Activated CD4-positive, alpha-beta T cell treated with anti-CD3 and anti-CD28 coated beads for 36 hours (primary cell): ENCODE results near the gene PAX5. TPM values are rescaled to one million over a fixed set of nuclear protein-coding genes. Genes with fewer than 3 reads are reported as not detected.

ENCODE experiments used
- ATAC-seq: fragments of 200-7000 bp; cut with Tn5 transposase; one replicate; pipeline ENCODE4 v1.10.0; 2021; ENCODE audit warnings: mild to moderate bottlenecking, moderate library complexity
- CTCF ChIA-PET: fragments of 350-600 bp; sonication (Branson Sonifier 250); formaldehyde crosslinking; loops from one replicate; lab custom pipeline; 2021; ENCODE audit warnings: antibody characterized with exemption; lab: Charles Lee
- POLR2A ChIA-PET: fragments of 350-600 bp; sonication (Branson Sonifier 250); formaldehyde crosslinking; loops from one replicate; lab custom pipeline; 2021; ENCODE audit warnings: antibody characterized with exemption, inconsistent platforms; lab: Charles Lee
- DNase-seq: peaks from one replicate; pipeline ENCODE4 v3.0.0-alpha.2; 2020
- H3K27ac Mint-ChIP-seq: one replicate; pipeline ENCODE4 v1.8.0; 2021; ENCODE audit warnings: mixed read lengths
- H3K27me3 Mint-ChIP-seq: one replicate; pipeline ENCODE4 v1.8.0; 2021; ENCODE audit warnings: mixed read lengths
- H3K36me3 Mint-ChIP-seq: one replicate; pipeline ENCODE4 v1.8.0; 2021; ENCODE audit warnings: low read depth, mixed read lengths
- H3K4me1 Mint-ChIP-seq: one replicate; pipeline ENCODE4 v1.8.0; 2021; ENCODE audit warnings: mixed read lengths
- H3K4me3 Mint-ChIP-seq: one replicate; pipeline ENCODE4 v1.8.0; 2021; ENCODE audit warnings: mild to moderate bottlenecking, moderate library complexity, mixed read lengths
- H3K9me3 Mint-ChIP-seq: one replicate; pipeline ENCODE4 v1.8.0; 2021; ENCODE audit warnings: low read depth, mixed read lengths
- intact Hi-C, 2 experiments: fragments of 100-400 bp; cut with DNase I in 1 of 2; cut with micrococcal nuclease in 1 of 2; formaldehyde crosslinking; loops; one replicate each; pipeline versions ENCODE4 v1.14.2 to v1.15.1; 2022 to 2024; cut with DNase I, micrococcal nuclease
- total RNA-seq, 2 experiments: library from RNA; stranded (reverse); gene quantifications; one replicate each; pipeline ENCODE4 v1.2.3, GENCODE V29; 2021

The PAX5 gene
- total RNA-seq, 2 experiments from 2014 or later, result 0.21 to 0.51 TPM

DNA sequence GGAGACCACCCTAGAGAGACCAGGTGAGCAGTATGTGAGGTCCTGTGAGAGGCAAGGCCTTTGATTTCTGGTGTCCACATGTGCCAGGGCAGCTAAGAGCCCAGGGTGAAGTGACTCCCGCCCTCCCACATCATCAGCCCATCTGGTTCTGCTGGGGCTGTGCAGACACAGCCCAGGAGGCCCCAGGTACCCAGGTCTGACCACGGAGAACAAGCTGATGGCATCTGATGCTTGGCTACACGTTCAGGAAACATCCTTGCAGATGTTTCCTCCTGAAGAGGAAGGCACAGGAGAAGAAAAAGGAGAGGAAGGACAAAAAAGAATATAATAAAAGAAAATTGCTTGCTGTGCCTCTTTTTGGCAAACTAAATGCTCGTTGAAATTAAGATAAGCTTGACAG lies 225.8 kb downstream of the PAX5 start:
- intact Hi-C loops, result no loop called here
- ATAC-seq (no peak), DNase-seq (no peak)
- H3K27ac Mint-ChIP-seq, result no peak overlapping the region
- no peaks in the 10 kb centered on the region for H3K4me1 Mint-ChIP-seq
- H3K4me3 Mint-ChIP-seq, result no peak overlapping the region
- ChIA-PET CTCF (interaction anchor here (0.6 to 0.8 kb wide), 3 partner anchors 20 to 304 kb away, joined by 4 to 5 read pairs (median 4); no protein-coding TSS in a partner anchor), POLR2A (no interaction called here)
- H3K36me3 Mint-ChIP-seq, result no peaks in the 10 kb centered on the region
- no peaks in the 10 kb centered on the region for H3K9me3 Mint-ChIP-seq
- H3K27me3 Mint-ChIP-seq, result no peaks in the 10 kb centered on the region

DNA sequence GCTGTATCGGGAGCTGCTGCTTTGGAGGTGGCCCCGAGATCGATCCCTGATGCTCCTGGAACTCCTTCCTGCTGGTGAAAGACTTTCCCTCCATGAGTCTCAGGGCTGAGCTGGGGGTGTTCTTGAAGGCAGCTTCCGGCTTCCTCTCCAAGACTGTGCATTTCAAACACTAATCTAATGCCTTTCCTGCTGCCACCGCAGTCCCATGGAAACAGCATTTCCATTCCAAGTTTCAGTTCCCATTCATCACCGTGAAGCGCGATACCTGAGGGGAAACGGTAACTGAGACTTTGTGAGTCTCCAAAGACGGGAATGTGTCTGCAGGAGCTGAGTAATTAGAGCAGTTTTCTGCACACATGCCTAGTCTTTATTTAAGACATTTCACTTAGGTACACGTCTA lies 230.1 kb downstream of the PAX5 start:
- H3K9me3 Mint-ChIP-seq, result no peaks in the 10 kb centered on the region
- DNase-seq (no peak), ATAC-seq (no peak)
- no peaks in the 10 kb centered on the region for H3K36me3 Mint-ChIP-seq
- no peak overlapping the region for H3K4me3 Mint-ChIP-seq
- peaks cover 11% of the 10 kb centered on the region for H3K27me3 Mint-ChIP-seq
- H3K4me1 Mint-ChIP-seq, result no peaks in the 10 kb centered on the region
- H3K27ac Mint-ChIP-seq, result no peak overlapping the region
- intact Hi-C loops, result no loop called here
- POLR2A ChIA-PET, result no interaction called here
- CTCF ChIA-PET, result interaction anchor here (0.7 kb wide), 1 partner anchor 308 kb away, joined by 3 read pairs; no protein-coding TSS in a partner anchor

DNA sequence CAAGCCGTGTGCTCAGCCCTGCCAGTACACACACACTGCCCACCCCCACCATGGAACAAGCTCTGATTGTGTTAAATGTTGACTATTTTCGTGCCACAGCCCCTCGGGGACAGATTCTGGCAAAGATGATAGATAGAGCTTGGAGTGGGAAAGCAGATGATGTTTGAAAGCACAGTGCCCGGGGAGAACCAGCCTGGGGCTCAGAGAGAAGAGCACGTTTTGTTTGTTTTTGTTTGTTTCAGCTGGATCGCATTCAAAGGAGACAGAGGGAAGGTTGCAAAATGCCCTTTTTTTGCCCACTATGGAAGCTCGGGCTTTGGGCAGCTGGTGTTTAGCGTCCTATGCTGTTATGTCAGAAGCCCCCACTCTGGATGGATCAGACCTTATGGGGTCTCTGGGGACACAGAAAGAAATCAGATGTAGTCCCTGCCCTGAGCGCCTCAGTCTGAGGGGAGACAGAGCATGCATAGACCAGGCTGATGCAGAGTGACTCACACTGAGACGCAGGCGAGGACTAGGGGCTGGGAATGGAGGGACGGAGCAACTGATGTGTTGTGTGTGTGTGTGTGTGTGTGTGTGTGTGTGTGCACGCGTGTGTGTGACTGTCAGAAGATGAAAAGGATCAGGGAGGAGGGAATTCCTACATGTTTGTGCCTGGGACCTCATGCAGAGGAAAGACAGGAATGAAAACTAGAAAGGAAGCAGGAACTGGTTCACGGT lies 231.7 kb downstream of the PAX5 start:
- H3K9me3 Mint-ChIP-seq, result no peaks in the 10 kb centered on the region
- DNase-seq, result no peak
- ChIA-PET CTCF (no interaction called here), POLR2A (no interaction called here)
- H3K4me1 Mint-ChIP-seq, result no peaks in the 10 kb centered on the region
- H3K27ac Mint-ChIP-seq, result no peak overlapping the region
- no peak overlapping the region for H3K4me3 Mint-ChIP-seq
- no peaks in the 10 kb centered on the region for H3K36me3 Mint-ChIP-seq
- intact Hi-C loops, result no loop called here
- peaks cover 14% of the 10 kb centered on the region for H3K27me3 Mint-ChIP-seq
- ATAC-seq, result no peak

DNA sequence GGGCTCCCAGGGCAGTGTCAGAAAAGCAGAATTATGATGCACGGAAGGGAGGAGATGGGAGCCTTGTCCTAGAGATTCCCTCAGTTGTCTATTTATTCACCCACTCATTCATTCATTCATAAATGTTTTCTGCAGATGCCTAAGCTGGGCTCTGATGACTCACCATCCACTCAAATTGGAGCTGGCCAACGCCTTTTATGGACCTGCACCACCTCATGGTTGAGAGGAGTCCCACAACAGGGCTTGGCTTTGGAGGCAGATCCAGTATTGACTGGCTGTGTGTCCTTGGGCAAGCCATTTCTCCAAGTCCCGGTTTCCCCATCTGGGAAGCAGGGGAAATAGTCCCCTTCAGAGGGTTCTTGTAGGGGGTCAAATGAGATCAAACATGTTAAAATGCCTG lies 233.6 kb downstream of the PAX5 start:
- POLR2A ChIA-PET, result no interaction called here
- no peak for ATAC-seq

DNA sequence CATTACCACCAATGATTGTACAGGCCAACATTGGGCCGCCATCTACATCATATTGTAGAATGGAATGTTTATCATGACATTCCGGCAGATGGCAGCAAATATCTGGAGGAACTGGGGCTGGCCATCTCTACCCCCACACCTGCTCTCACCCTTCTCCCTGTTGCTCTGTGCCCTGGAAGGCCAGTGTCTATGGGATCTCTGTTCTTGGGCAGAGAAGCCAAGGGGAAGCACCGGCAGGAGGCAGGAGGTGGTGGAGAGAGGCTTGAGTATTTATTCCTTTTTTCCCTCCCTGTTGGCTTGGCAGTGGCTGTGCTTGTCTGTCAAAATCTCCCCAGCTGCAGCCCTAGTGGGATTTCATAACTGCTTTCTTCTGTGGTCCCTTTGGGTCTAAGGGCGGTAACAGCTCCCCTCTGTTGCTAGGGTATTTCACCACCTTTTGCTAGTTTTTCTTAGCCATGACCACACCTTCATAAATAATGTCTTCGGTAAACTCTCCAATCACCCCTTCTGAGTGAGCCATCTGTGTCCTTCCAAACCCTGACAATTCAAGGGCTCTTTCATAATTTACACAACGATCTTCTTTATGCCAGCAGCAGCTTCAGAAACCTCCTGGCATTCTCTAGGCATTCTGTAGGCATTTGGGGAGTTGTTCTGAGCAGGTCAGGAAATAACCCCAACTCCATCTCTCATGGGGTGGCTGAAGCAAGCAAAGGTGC lies 235.6 kb downstream of the PAX5 start:
- H3K4me3 Mint-ChIP-seq, result no peak overlapping the region
- ChIA-PET CTCF (interaction anchor here (1.2 kb wide), 2 partner anchors 10 to 74 kb away, joined by 3 to 6 read pairs; no protein-coding TSS in a partner anchor), POLR2A (interaction anchor here (0.7 kb wide), 1 partner anchor 291 kb away, joined by 3 read pairs; no protein-coding TSS in a partner anchor)
- no peaks in the 10 kb centered on the region for H3K9me3 Mint-ChIP-seq
- no peak overlapping the region for H3K27ac Mint-ChIP-seq
- ATAC-seq (no peak), DNase-seq (no peak)
- intact Hi-C loops, result no loop called here
- H3K4me1 Mint-ChIP-seq, result no peaks in the 10 kb centered on the region
- H3K36me3 Mint-ChIP-seq, result no peaks in the 10 kb centered on the region
- peaks cover 14% of the 10 kb centered on the region for H3K27me3 Mint-ChIP-seq

More for the DNA sequence above, 233.6 kb downstream of the PAX5 start:
- Mint-ChIP-seq H3K9me3 (no peaks in the 10 kb centered on the region), H3K36me3 (no peaks in the 10 kb centered on the region), H3K27me3 (peaks cover 14% of the 10 kb centered on the region), H3K4me3 (no peak overlapping the region), H3K4me1 (no peaks in the 10 kb centered on the region), H3K27ac (no peak overlapping the region)
- intact Hi-C loops, result no loop called here
- no peak for DNase-seq
- CTCF ChIA-PET, result interaction anchor here (0.7 kb wide), 2 partner anchors 71 to 466 kb away, joined by 3 read pairs; no protein-coding TSS in a partner anchor

DNA sequence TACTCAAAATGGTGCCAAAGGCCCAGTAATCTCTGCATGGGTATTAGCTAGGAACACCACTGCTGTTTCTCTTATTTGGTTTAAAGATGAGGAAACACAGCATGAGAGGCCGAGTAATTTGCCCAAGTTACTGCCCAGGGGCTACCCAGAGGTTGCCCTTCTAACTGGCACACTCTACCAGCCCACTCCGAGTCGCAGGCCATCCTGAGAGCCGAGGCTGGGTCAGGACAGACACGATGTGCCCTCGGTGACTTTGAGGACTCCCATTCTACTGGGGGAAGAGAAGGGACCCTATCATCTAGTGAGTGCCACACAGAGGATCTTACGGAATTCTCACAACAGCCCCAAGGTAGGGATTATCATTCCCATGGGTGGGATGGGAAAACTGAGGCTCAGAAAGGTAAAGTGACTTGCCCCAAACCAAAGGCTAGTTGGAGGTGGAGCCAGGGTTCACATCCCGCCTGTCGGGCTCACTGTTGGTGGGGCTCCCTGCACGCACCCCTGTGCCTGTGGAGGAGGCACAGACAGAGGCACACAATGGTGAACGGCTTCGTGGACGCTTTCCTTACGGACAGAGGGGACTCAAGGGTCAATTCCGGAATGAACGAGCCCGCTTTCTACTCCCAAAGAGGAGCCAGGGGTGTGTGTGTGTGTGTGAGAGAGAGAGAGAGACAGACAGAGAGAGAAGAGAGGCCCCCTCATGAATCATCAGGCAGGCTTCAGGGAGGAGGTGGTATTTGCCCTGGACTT lies 236.4 kb downstream of the PAX5 start:
- Mint-ChIP-seq H3K27me3 (peaks cover 10% of the 10 kb centered on the region), H3K4me3 (no peak overlapping the region), H3K27ac (no peak overlapping the region), H3K9me3 (peaks cover 5% of the 10 kb centered on the region), H3K4me1 (no peaks in the 10 kb centered on the region), H3K36me3 (no peaks in the 10 kb centered on the region)
- ATAC-seq, result no peak
- CTCF ChIA-PET, result interaction anchor here (0.7 kb wide), 1 partner anchor 69 kb away, joined by 3 read pairs; no protein-coding TSS in a partner anchor
- intact Hi-C loops, result no loop called here
- DNase-seq, result no peak
- POLR2A ChIA-PET, result no interaction called here

DNA sequence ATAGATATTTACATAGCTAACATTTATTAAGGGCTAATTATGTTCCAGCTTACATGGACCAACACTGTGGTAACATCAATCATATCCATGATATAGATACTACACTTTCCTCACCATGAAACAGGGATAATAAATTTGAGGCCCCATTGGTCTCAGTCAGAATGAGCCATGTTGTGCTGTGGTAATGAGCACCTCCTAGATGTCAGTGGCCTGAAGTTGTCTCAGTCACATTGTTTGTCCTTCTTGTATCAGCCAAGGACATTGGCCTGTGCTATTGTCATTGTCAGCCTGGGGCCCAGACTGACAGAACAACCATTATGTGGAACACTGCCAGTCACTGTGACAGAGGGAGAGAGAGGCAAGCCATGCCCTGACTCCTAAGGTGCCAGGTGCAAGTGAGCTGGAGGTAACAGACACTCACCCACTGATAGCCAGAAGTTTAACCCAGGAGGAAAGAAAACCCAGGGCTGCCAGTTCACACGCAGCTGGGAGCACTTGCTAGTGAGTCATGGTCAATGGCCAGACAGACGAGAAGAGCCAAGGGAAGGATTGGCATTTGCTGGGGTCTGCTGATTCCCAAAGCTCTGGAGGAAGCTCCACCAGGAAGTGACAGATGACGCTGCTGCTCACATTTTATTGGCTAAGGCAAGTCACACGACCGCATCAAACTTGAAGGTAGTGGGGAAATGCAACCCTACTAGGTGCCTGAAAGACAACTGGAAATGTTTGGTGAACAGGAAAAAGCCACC lies 237.2 kb downstream of the PAX5 start:
- intact Hi-C loops, result no loop called here
- H3K9me3 Mint-ChIP-seq, result peaks cover 7% of the 10 kb centered on the region
- no peaks in the 10 kb centered on the region for H3K4me1 Mint-ChIP-seq
- POLR2A ChIA-PET, result no interaction called here
- H3K36me3 Mint-ChIP-seq, result no peaks in the 10 kb centered on the region
- CTCF ChIA-PET, result interaction anchor here (0.7 kb wide), 1 partner anchor 68 kb away, joined by 3 read pairs; no protein-coding TSS in a partner anchor
- no peak for ATAC-seq
- no peak overlapping the region for H3K27ac Mint-ChIP-seq
- H3K4me3 Mint-ChIP-seq, result no peak overlapping the region
- H3K27me3 Mint-ChIP-seq, result peaks cover 8% of the 10 kb centered on the region
- DNase-seq, result no peak

DNA sequence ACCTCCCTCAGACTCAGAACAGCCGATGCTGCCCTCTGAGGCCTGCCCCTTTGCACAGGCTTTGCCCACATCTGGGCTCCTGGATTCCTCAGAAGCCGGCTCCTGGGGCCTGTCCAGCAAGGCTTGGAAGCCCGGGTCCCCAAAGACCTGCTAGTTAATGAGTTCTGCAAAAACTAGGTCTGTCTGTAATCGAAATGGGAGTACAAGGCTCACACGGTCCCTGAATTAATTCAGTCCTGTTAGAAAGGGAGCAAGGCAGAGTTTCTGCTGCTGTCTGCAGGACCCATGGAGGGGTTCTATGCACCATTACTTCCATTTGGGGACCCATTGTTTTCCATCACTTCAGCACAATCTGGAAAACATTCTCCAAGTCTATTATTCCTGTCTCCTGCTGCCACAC lies 239.6 kb downstream of the PAX5 start:
- intact Hi-C loops, result loop anchor here in 1 of 2 experiments (5.0 kb wide), 1 partner anchor 38 kb away; no protein-coding TSS in a partner anchor
- ATAC-seq (no peak), DNase-seq (no peak)
- Mint-ChIP-seq H3K36me3 (no peaks in the 10 kb centered on the region), H3K4me1 (no peaks in the 10 kb centered on the region), H3K9me3 (peaks cover 7% of the 10 kb centered on the region), H3K27ac (no peak overlapping the region), H3K4me3 (no peak overlapping the region), H3K27me3 (peaks cover 5% of the 10 kb centered on the region)
- POLR2A ChIA-PET, result no interaction called here
- CTCF ChIA-PET, result interaction anchor here (0.6 to 1.8 kb wide), 3 partner anchors 59 to 79 kb away, joined by 3 to 7 read pairs (median 3); no protein-coding TSS in a partner anchor

DNA sequence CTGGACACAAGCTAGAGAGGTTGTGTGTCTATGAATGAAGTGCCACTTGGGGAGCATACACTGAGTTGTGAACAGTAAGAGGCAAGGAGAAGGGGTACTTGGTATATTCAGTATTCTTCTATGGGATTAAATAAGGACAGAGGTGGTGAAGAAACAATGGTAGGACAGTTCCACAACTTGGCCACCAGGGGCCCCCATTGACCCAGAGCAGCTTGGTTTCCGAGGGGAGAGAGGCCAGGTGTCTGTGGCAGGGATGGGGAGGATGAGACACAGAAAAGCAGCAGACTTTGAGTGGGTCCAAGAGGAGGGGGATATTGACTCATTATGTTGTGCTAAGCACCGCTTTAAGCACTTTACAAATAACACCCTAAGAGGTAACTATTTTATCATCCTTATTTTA lies 240.8 kb downstream of the PAX5 start:
- no peaks in the 10 kb centered on the region for H3K36me3 Mint-ChIP-seq
- ChIA-PET POLR2A (no interaction called here), CTCF (interaction anchor here (1.4 to 1.8 kb wide), 3 partner anchors 12 to 80 kb away, joined by 3 to 7 read pairs (median 6); no protein-coding TSS in a partner anchor)
- no peaks in the 10 kb centered on the region for H3K4me1 Mint-ChIP-seq
- intact Hi-C loops, result loop anchor here in 1 of 2 experiments (5.0 kb wide), 1 partner anchor 39 kb away; no protein-coding TSS in a partner anchor
- H3K4me3 Mint-ChIP-seq, result no peak overlapping the region
- DNase-seq (peak; percentile 47), ATAC-seq (no peak)
- peaks cover 7% of the 10 kb centered on the region for H3K9me3 Mint-ChIP-seq
- peaks cover 2% of the 10 kb centered on the region for H3K27me3 Mint-ChIP-seq
- H3K27ac Mint-ChIP-seq, result no peak overlapping the region

DNA sequence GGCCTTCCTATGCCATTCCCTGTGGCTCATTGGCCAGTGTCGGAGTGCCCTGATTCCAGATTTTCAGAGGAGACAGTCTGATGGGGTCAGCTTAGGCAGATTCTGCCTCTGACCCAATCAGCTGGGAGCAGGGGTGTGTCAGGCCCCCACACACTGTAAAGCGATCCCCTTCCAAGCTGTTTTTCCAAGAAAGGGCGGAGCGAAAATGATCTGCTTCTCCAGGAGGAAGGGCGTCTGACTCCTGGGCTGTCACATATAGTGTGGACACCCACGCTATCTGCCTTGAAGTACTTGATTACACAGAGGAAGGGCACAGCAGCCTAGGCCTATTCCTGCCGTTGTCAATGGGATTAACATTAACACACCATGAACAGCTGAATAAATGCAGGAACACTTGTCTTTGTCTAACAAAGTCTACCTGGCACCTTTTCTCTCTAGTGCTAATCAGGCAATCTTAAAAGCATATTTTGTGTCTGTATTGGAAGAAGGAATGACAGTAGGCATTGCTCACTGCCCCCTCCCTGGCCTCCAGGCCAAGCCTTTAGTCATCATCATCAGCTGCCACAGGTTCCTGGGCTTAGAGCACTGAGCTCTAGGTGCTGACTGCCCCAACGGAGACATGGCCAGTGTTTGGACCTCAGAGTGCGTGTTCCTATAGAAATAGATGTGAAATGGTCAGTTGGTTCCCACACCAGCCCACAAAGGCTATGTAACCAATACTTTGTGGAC lies 242.7 kb downstream of the PAX5 start:
- POLR2A ChIA-PET, result no interaction called here
- no peak overlapping the region for H3K27ac Mint-ChIP-seq
- intact Hi-C loops, result loop anchor here in 1 of 2 experiments (5.0 kb wide), 1 partner anchor 41 kb away; no protein-coding TSS in a partner anchor
- peaks cover 7% of the 10 kb centered on the region for H3K9me3 Mint-ChIP-seq
- H3K36me3 Mint-ChIP-seq, result no peaks in the 10 kb centered on the region
- no peak overlapping the region for H3K4me3 Mint-ChIP-seq
- DNase-seq, result no peak
- ATAC-seq, result no peak
- CTCF ChIA-PET, result interaction anchor here (1.2 to 1.7 kb wide), 4 partner anchors 13 to 34 kb away, joined by 3 to 6 read pairs (median 4); no protein-coding TSS in a partner anchor
- no peaks in the 10 kb centered on the region for H3K4me1 Mint-ChIP-seq
- peaks cover 2% of the 10 kb centered on the region for H3K27me3 Mint-ChIP-seq
